Measurements from ENCODE around the gene ZNF41. TPM values are rescaled to one million over a fixed set of nuclear protein-coding genes. Genes with fewer than 3 reads are reported as not detected.

ZNF41 gene
- total and polyA plus RNA-seq, 7 donors: 3.0 to 8.4 (median 4.3) TPM

DNA sequence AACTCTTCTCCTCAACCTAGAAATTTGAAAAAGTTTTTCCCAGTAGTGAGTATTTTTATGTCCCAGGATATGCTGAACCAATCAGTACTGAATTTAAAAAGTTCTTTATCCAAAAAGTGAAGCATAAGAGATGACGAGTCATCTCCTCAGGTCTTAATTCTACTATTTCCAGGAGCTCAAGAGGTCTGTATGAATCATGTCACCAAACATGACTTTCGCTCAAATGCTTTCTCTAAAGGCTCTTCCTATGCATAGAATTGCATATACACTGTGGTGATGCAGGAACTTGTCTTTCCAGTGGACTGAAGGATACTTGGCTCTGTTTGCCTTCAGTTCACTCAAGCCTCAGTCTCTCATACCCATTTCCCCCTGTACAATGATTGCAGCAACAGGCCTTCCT, 36.1 kb downstream of the ZNF41 start:
- intact Hi-C loops (cut with DNase I): no loop called here
- TF ChIP-seq EP300 (IDR thresholded peaks at IDR 0.05): no peak
- Histone ChIP-seq H3K27me3 (no peaks in the 10 kb centered on the region), H3K4me1 (no peaks in the 10 kb centered on the region), H3K9me3 (peaks cover 0 to 6% (median 0%) of the 10 kb centered on the region in 4 donors), H3K36me3 (peaks cover 0 to 26% (median 5%) of the 10 kb centered on the region in 4 donors), H3K27ac (no peak overlapping the region), H3K4me3 (no peak overlapping the region)
- no peak for DNase-seq
- WGBS, 2 donors: 96 to 100% methylated on average over 2 of the region's 2 CpGs

DNA sequence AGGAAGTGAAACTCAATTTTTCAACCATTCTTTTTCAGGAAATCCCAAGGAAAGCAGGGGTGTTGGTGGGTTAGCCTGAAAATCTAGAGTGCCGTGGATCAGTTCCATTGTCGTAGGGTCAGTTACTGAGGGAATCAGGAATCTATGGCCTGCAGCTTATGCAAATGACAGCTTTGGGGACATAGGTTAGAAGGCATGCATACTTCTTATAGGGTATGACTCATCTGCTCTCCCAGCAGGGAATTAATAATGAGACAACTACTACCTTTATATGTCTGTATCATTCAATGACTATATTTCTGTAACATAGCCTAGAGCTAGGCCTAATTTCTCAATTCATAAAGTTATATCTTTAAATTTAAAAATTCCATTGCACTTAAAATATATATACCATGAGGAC, 36.6 kb downstream of the ZNF41 start:
- intact Hi-C loops (cut with DNase I): no loop called here
- Histone ChIP-seq H3K4me1 (no peaks in the 10 kb centered on the region), H3K36me3 (peaks cover 0 to 25% (median 5%) of the 10 kb centered on the region in 4 donors), H3K4me3 (no peak overlapping the region), H3K27ac (no peak overlapping the region), H3K27me3 (no peaks in the 10 kb centered on the region), H3K9me3 (peaks cover 0 to 6% (median 0%) of the 10 kb centered on the region in 4 donors)
- TF ChIP-seq POLR2AphosphoS5 (IDR thresholded peaks at IDR 0.05): no peak
- TF ChIP-seq EP300 (IDR thresholded peaks at IDR 0.05): no peak
- TF ChIP-seq, protein P1, sequence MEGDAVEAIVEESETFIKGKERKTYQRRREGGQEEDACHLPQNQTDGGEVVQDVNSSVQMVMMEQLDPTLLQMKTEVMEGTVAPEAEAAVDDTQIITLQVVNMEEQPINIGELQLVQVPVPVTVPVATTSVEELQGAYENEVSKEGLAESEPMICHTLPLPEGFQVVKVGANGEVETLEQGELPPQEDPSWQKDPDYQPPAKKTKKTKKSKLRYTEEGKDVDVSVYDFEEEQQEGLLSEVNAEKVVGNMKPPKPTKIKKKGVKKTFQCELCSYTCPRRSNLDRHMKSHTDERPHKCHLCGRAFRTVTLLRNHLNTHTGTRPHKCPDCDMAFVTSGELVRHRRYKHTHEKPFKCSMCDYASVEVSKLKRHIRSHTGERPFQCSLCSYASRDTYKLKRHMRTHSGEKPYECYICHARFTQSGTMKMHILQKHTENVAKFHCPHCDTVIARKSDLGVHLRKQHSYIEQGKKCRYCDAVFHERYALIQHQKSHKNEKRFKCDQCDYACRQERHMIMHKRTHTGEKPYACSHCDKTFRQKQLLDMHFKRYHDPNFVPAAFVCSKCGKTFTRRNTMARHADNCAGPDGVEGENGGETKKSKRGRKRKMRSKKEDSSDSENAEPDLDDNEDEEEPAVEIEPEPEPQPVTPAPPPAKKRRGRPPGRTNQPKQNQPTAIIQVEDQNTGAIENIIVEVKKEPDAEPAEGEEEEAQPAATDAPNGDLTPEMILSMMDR (IDR thresholded peaks at IDR 0.05): no peak
- TF ChIP-seq POLR2A (IDR thresholded peaks at IDR 0.05): no peak
- DNase-seq: no peak
- WGBS, 2 donors: 93 to 96% methylated on average over 2 of the region's 2 CpGs

DNA sequence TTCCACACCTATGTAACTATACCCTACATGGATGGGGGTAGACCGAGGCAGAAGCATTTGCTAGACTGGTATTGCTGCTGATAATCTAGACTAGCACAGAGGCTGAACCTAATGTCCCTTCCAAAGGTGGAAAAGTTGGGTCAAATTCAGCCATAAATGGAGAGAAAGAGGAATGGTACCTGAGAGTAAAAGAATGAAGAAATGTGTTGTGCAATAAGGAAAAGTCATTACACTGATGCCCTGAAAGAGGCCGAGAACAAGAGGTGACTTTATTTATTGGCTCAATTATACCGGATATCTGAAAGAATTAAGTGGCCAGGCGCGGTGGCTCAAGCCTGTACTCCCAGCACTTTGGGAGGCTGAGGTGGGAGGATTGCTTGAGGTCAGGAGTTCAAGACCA, 52.1 kb downstream of the ZNF41 start:
- H3K27me3 ChIP-seq: no peaks in the 10 kb centered on the region
- H3K27ac ChIP-seq: no peak overlapping the region
- no peaks in the 10 kb centered on the region for H3K36me3 ChIP-seq
- no peaks in the 10 kb centered on the region for H3K4me1 ChIP-seq
- intact Hi-C loops (cut with DNase I): no loop called here
- 95 to 97% methylated on average over 5 of the region's 5 CpGs for WGBS, 2 donors
- no peak for DNase-seq
- TF ChIP-seq POLR2A (IDR thresholded peaks at IDR 0.05) (no peak), EP300 (IDR thresholded peaks at IDR 0.05) (no peak), POLR2AphosphoS5 (IDR thresholded peaks at IDR 0.05) (no peak)
- TF ChIP-seq, protein P1 (IDR thresholded peaks at IDR 0.05): no peak
- no peak overlapping the region for H3K4me3 ChIP-seq
- no peaks in the 10 kb centered on the region for H3K9me3 ChIP-seq

DNA sequence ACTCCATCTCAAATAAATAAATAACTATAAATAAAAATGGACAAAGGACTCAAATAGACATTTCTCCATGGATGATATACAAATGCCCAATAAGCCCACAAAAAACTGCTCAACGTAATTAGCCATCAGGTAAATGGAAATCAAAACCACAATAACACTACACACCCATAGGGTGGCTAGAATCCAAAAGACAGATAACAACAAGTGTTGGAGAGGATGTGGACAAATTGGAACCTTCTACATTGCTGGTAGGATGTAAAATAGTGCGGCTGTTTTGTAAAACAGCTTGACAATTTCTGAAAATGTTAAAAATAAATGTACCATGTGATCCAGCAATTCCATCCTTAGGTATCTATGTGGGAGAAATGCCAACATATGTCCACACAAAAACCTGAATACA, 60.6 kb downstream of the ZNF41 start:
- Histone ChIP-seq H3K4me1 (no peaks in the 10 kb centered on the region), H3K27me3 (no peaks in the 10 kb centered on the region), H3K36me3 (no peaks in the 10 kb centered on the region), H3K27ac (no peak overlapping the region), H3K9me3 (peaks cover 0 to 5% (median 0%) of the 10 kb centered on the region in 4 donors), H3K4me3 (no peak overlapping the region)
- TF ChIP-seq POLR2AphosphoS5 (IDR thresholded peaks at IDR 0.05) (no peak), EP300 (IDR thresholded peaks at IDR 0.05) (no peak), POLR2A (IDR thresholded peaks at IDR 0.05) (no peak)
- TF ChIP-seq, protein P1 (IDR thresholded peaks at IDR 0.05): no peak
- WGBS, 2 donors: 82 to 92% methylated on average over 2 of the region's 2 CpGs
- intact Hi-C loops (cut with DNase I): no loop called here
- DNase-seq: no peak

DNA sequence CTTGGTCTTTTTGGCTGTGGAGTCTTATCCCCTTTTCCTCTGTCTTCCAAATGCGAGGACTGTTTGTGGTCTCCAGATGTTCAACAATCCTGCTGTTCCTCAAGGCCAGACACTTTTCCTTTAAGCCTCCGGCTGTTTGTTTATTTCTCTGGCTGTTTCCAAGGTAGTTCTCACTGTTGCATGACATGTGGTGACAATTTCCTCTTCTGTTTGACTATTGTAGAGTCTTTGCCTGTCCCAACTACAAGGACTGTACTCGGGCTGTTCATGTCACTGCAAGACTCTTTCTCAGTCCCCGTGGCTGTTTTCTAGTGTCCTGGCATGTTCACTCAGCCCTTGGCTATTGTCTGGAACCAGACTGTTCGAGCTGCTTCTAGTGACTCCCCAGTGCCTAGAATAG, 62.1 kb downstream of the ZNF41 start:
- Histone ChIP-seq H3K4me3 (no peak overlapping the region), H3K27ac (no peak overlapping the region), H3K4me1 (no peaks in the 10 kb centered on the region), H3K36me3 (no peaks in the 10 kb centered on the region), H3K9me3 (peaks cover 0 to 7% (median 0%) of the 10 kb centered on the region in 4 donors), H3K27me3 (no peaks in the 10 kb centered on the region)
- DNase-seq: no peak
- intact Hi-C loops (cut with DNase I): no loop called here
- 62 to 65% methylated on average over 5 of the region's 5 CpGs for whole genome bisulfite sequencing, 2 donors
- TF ChIP-seq EP300 (IDR thresholded peaks at IDR 0.05) (no peak), POLR2A (IDR thresholded peaks at IDR 0.05) (no peak), POLR2AphosphoS5 (IDR thresholded peaks at IDR 0.05) (no peak)
- TF ChIP-seq, protein P1 (IDR thresholded peaks at IDR 0.05): no peak
